WI38 (cell line): ENCODE results near the gene UBE3B.

Experiments used
- H3K4me3 ChIP-seq: 2 replicates; pipeline ENCODE4 v1.5.1; 2011; ENCODE audit warnings: low read depth, mild to moderate bottlenecking, control low read depth, low read length
- TF ChIP-seq, protein P1 (sequence below): IDR thresholded peaks from 2 replicates; pipeline ENCODE4 v1.5.1; 2012; ENCODE audit warnings: low read depth, mild to moderate bottlenecking, control low read depth, low read length

UBE3B gene

DNA sequence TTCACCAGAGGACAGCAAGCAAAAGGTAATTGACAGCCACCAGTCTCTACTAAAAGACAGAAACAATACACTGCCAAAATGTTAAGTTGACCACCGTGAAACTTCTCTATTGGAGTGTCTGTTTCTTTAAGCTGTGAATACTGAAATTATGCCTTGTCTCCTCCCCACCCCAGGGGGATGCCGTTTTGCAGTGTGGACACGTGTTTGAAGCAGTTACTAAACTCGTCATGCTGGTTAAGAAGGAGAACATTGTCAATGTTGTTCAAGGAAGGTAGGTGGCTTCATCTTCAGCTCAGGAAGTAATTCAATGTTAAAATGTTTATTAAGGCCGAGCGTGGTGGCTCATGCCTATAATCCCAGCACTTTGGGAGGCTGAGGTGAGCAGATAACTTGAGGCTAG is 33.2 kb upstream of the UBE3B start:
- TF ChIP-seq, protein P1, sequence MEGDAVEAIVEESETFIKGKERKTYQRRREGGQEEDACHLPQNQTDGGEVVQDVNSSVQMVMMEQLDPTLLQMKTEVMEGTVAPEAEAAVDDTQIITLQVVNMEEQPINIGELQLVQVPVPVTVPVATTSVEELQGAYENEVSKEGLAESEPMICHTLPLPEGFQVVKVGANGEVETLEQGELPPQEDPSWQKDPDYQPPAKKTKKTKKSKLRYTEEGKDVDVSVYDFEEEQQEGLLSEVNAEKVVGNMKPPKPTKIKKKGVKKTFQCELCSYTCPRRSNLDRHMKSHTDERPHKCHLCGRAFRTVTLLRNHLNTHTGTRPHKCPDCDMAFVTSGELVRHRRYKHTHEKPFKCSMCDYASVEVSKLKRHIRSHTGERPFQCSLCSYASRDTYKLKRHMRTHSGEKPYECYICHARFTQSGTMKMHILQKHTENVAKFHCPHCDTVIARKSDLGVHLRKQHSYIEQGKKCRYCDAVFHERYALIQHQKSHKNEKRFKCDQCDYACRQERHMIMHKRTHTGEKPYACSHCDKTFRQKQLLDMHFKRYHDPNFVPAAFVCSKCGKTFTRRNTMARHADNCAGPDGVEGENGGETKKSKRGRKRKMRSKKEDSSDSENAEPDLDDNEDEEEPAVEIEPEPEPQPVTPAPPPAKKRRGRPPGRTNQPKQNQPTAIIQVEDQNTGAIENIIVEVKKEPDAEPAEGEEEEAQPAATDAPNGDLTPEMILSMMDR: no peak
- no peak overlapping the region for H3K4me3 ChIP-seq

- TF ChIP-seq, protein P1: no peak
Observed at GRCh38 chr12:109445191-109445609, 32.2 kb upstream of the UBE3B start.

GRCh38 chr12:109446869-109447268 is 30.6 kb upstream of the UBE3B start:
- TF ChIP-seq, protein P1: no peak
- H3K4me3 ChIP-seq: no peak overlapping the region

More at GRCh38 chr12:109445191-109445609, 32.2 kb upstream of the UBE3B start:
- H3K4me3 ChIP-seq: no peak overlapping the region

GRCh38 chr12:109447482-109447881 is 30.0 kb upstream of the UBE3B start:
- H3K4me3 ChIP-seq: no peak overlapping the region
- TF ChIP-seq, protein P1: no peak

- no peak overlapping the region for H3K4me3 ChIP-seq
- TF ChIP-seq, protein P1: no peak
Observed at GRCh38 chr12:109448272-109448671, 29.2 kb upstream of the UBE3B start.

GRCh38 chr12:109448707-109449390 is 28.6 kb upstream of the UBE3B start:
- H3K4me3 ChIP-seq: no peak overlapping the region
- TF ChIP-seq, protein P1: no peak

- H3K4me3 ChIP-seq: no peak overlapping the region
- TF ChIP-seq, protein P1: no peak
Observed at GRCh38 chr12:109449845-109450532, 27.4 kb upstream of the UBE3B start.
